ENCODE measurements around the gene ADM2.

The ADM2 gene

GRCh38 chr22:50445071-50445879 is 36.1 kb upstream of the ADM2 start:
- no peak for DNase-seq (ENCODE audit: low read depth in 2 of 2)

- DNase-seq (ENCODE audit: low read depth in 2 of 2), result no peak
Observed at GRCh38 chr22:50445880-50446707, 35.2 kb upstream of the ADM2 start.

GRCh38 chr22:50446708-50447575 is 34.4 kb upstream of the ADM2 start:
- DNase-seq (ENCODE audit: low read depth in 2 of 2), result no peak

- DNase-seq (ENCODE audit: low read depth in 2 of 2), result no peak
Observed at GRCh38 chr22:50447576-50448551, 33.5 kb upstream of the ADM2 start.

GRCh38 chr22:50452649-50453048 is 28.7 kb upstream of the ADM2 start:
- no peak for DNase-seq (ENCODE audit: low read depth in 2 of 2)

GRCh38 chr22:50454556-50455075 is 26.7 kb upstream of the ADM2 start:
- DNase-seq (ENCODE audit: low read depth in 2 of 2), result no peak

GRCh38 chr22:50455201-50455600 is 26.1 kb upstream of the ADM2 start:
- DNase-seq (ENCODE audit: low read depth in 2 of 2), result no peak

- DNase-seq (ENCODE audit: low read depth in 2 of 2), result no peak
Observed at GRCh38 chr22:50456026-50456425, 25.3 kb upstream of the ADM2 start.

GRCh38 chr22:50456466-50457234 is 24.7 kb upstream of the ADM2 start:
- DNase-seq (ENCODE audit: low read depth in 2 of 2), result no peak

GRCh38 chr22:50459016-50459415 is 22.3 kb upstream of the ADM2 start:
- DNase-seq (ENCODE audit: low read depth in 2 of 2), result no peak

GRCh38 chr22:50459496-50460140 is 21.7 kb upstream of the ADM2 start:
- no peak for DNase-seq (ENCODE audit: low read depth in 2 of 2)

GRCh38 chr22:50460938-50461337 is 20.4 kb upstream of the ADM2 start:
- no peak for DNase-seq (ENCODE audit: low read depth in 2 of 2)

GRCh38 chr22:50461536-50461935 is 19.8 kb upstream of the ADM2 start:
- no peak for DNase-seq (ENCODE audit: low read depth in 2 of 2)

- no peak for DNase-seq (ENCODE audit: low read depth in 2 of 2)
Observed at GRCh38 chr22:50461979-50462540, 19.3 kb upstream of the ADM2 start.

GRCh38 chr22:50463188-50463900 is 18.0 kb upstream of the ADM2 start:
- no peak for DNase-seq (ENCODE audit: low read depth in 2 of 2)

GRCh38 chr22:50464451-50464850 is 16.9 kb upstream of the ADM2 start:
- DNase-seq (ENCODE audit: low read depth in 2 of 2), result no peak

GRCh38 chr22:50465066-50465930 is 16.0 kb upstream of the ADM2 start:
- DNase-seq (ENCODE audit: low read depth in 2 of 2), result no peak
